Gastrocnemius medialis (tissue), 4 donors: ENCODE measurements around the gene SERPINA12.

Experiments used
- POLR2A ChIP-seq, 2 donors: fragments of 450-650 bp; IDR thresholded peaks; one replicate each; pipeline ENCODE4 v1.6.1; 2017; ENCODE audit warnings: antibody characterized with exemption in 2 of 2, mild to moderate bottlenecking in 2 of 2, moderate library complexity in 2 of 2
- TF ChIP-seq, protein P1 (sequence below), 5 experiments: fragments of 450-650 bp in 3 of 5; fragments of 200-600 bp in 2 of 5; sonication (generic) in 2 of 5; IDR thresholded peaks in 4 of 5; conservative IDR thresholded peaks in 1 of 5; 1 replicate in 4 of 5; 2 replicates in 1 of 5; pipeline ENCODE4 v1.5.1; 2016 to 2019; ENCODE audit warnings: antibody characterized with exemption in 5 of 5, mild to moderate bottlenecking in 3 of 5, moderate library complexity in 3 of 5

DNA sequence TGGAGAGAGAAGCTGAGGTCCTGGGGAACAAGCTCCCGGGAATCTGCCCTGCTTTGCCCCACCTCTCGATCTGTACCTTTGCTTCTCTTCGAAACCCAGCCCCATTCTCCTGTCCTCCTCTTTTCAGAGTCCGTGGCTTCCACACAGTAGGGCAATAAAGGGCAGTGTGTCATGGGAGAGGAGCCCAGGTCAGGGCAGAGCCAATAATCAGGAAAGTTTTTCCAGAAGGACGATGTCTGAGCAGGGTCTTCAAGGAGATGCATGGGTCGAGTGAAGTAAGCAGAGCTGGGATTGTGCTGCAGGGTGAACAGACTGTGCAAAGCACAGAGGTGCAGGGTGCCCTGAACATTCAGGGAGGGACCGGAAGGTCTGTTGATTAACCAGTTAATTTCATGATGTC, 29.9 kb upstream of the SERPINA12 start:
- TF ChIP-seq, protein P1, sequence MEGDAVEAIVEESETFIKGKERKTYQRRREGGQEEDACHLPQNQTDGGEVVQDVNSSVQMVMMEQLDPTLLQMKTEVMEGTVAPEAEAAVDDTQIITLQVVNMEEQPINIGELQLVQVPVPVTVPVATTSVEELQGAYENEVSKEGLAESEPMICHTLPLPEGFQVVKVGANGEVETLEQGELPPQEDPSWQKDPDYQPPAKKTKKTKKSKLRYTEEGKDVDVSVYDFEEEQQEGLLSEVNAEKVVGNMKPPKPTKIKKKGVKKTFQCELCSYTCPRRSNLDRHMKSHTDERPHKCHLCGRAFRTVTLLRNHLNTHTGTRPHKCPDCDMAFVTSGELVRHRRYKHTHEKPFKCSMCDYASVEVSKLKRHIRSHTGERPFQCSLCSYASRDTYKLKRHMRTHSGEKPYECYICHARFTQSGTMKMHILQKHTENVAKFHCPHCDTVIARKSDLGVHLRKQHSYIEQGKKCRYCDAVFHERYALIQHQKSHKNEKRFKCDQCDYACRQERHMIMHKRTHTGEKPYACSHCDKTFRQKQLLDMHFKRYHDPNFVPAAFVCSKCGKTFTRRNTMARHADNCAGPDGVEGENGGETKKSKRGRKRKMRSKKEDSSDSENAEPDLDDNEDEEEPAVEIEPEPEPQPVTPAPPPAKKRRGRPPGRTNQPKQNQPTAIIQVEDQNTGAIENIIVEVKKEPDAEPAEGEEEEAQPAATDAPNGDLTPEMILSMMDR (IDR thresholded peaks at IDR 0.05 in 4 of 5, conservative IDR thresholded peaks at IDR 0.05 in 1 of 5): no peak
- TF ChIP-seq POLR2A (IDR thresholded peaks at IDR 0.05): no peak
